Neural cell (in vitro differentiated cells): ENCODE data around the gene ZNF79.

ENCODE experiments used
- EP300 ChIP-seq: fragments of 450-650 bp; conservative IDR thresholded peaks from 2 replicates; pipeline ENCODE4 v1.6.1; 2014; ENCODE audit warnings: antibody characterized with exemption, mild to moderate bottlenecking, moderate library complexity; ENCODE audit not compliant: poor library complexity, severe bottlenecking
- EZH2 ChIP-seq: fragments of 200-600, 300-800 bp; shearing (Covaris generic), sonication (generic); IDR thresholded peaks from 2 replicates; pipeline ENCODE4 v1.6.1; 2014; ENCODE audit warnings: antibody characterized with exemption, low read length, borderline replicate concordance, mild to moderate bottlenecking; ENCODE audit not compliant: insufficient read depth, poor library complexity, severe bottlenecking
- MXI1 ChIP-seq: fragments of 450-650 bp; conservative IDR thresholded peaks from 2 replicates; pipeline ENCODE4 v1.6.1; 2014; ENCODE audit warnings: antibody characterized with exemption, mild to moderate bottlenecking; ENCODE audit not compliant: poor library complexity, severe bottlenecking
- POLR2AphosphoS5 ChIP-seq: IDR thresholded peaks from 2 replicates; pipeline ENCODE4 v1.6.1; 2012
- RAD21 ChIP-seq: fragments of 450-650 bp; conservative IDR thresholded peaks from 2 replicates; pipeline ENCODE4 v1.6.1; 2014; ENCODE audit warnings: antibody characterized with exemption, mild to moderate bottlenecking, moderate library complexity
- SMC3 ChIP-seq: fragments of 450-650 bp; conservative IDR thresholded peaks from 2 replicates; pipeline ENCODE4 v1.6.1; 2014; ENCODE audit warnings: antibody characterized with exemption, mild to moderate bottlenecking, moderate library complexity; ENCODE audit not compliant: poor library complexity
- TAF1 ChIP-seq: IDR thresholded peaks from 2 replicates; pipeline ENCODE4 v1.6.1; 2012; ENCODE audit warnings: low read depth
- TF ChIP-seq, protein P1 (sequence below): fragments of 450-650 bp; IDR thresholded peaks from 2 replicates; pipeline ENCODE4 v1.5.1; 2014; ENCODE audit warnings: antibody characterized with exemption, mild to moderate bottlenecking, moderate library complexity; ENCODE audit not compliant: poor library complexity, severe bottlenecking
- TF ChIP-seq, protein P2 (sequence below): IDR thresholded peaks from 2 replicates; pipeline ENCODE4 v1.6.1; 2012; ENCODE audit warnings: borderline replicate concordance

GRCh38 chr9:127419348-127419747, 4.8 kb upstream of the ZNF79 start:
- TF ChIP-seq, protein P1, sequence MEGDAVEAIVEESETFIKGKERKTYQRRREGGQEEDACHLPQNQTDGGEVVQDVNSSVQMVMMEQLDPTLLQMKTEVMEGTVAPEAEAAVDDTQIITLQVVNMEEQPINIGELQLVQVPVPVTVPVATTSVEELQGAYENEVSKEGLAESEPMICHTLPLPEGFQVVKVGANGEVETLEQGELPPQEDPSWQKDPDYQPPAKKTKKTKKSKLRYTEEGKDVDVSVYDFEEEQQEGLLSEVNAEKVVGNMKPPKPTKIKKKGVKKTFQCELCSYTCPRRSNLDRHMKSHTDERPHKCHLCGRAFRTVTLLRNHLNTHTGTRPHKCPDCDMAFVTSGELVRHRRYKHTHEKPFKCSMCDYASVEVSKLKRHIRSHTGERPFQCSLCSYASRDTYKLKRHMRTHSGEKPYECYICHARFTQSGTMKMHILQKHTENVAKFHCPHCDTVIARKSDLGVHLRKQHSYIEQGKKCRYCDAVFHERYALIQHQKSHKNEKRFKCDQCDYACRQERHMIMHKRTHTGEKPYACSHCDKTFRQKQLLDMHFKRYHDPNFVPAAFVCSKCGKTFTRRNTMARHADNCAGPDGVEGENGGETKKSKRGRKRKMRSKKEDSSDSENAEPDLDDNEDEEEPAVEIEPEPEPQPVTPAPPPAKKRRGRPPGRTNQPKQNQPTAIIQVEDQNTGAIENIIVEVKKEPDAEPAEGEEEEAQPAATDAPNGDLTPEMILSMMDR: no peak
- no peak for TF ChIP-seq EZH2
- TF ChIP-seq POLR2AphosphoS5: no peak
- TF ChIP-seq SMC3: no peak
- no peak for TF ChIP-seq MXI1
- no peak for TF ChIP-seq TAF1
- TF ChIP-seq RAD21: no peak
- TF ChIP-seq, protein P2, sequence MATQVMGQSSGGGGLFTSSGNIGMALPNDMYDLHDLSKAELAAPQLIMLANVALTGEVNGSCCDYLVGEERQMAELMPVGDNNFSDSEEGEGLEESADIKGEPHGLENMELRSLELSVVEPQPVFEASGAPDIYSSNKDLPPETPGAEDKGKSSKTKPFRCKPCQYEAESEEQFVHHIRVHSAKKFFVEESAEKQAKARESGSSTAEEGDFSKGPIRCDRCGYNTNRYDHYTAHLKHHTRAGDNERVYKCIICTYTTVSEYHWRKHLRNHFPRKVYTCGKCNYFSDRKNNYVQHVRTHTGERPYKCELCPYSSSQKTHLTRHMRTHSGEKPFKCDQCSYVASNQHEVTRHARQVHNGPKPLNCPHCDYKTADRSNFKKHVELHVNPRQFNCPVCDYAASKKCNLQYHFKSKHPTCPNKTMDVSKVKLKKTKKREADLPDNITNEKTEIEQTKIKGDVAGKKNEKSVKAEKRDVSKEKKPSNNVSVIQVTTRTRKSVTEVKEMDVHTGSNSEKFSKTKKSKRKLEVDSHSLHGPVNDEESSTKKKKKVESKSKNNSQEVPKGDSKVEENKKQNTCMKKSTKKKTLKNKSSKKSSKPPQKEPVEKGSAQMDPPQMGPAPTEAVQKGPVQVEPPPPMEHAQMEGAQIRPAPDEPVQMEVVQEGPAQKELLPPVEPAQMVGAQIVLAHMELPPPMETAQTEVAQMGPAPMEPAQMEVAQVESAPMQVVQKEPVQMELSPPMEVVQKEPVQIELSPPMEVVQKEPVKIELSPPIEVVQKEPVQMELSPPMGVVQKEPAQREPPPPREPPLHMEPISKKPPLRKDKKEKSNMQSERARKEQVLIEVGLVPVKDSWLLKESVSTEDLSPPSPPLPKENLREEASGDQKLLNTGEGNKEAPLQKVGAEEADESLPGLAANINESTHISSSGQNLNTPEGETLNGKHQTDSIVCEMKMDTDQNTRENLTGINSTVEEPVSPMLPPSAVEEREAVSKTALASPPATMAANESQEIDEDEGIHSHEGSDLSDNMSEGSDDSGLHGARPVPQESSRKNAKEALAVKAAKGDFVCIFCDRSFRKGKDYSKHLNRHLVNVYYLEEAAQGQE: no peak
- TF ChIP-seq EP300: no peak
